ENCODE measurements around the gene MS4A10. TPM values are rescaled to one million over a fixed set of nuclear protein-coding genes. Genes with fewer than 3 reads are reported as not detected.

The MS4A10 gene
- total and polyA plus RNA-seq, 2 experiments from 2014 or later = not detected

DNA sequence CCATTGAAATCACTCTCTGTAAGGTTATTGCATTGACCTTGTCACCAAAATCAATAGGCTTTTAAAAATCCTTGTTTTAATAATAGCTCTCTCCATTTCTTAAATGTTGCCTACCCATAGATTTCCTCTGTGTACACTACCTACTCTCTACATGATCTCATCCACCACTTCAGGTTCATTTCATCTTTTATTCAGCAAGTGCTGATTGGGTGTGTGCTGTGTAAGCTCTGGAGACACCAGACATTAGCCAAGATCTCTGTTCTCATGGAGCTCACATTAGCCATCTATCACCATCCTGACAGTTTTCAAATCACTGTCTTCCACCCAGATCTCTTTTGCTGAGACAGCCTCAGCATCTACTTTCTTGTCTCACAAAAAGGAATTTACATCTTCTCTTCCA, 4.4 kb upstream of the MS4A10 start (continued):
- TF ChIP-seq, protein P1, sequence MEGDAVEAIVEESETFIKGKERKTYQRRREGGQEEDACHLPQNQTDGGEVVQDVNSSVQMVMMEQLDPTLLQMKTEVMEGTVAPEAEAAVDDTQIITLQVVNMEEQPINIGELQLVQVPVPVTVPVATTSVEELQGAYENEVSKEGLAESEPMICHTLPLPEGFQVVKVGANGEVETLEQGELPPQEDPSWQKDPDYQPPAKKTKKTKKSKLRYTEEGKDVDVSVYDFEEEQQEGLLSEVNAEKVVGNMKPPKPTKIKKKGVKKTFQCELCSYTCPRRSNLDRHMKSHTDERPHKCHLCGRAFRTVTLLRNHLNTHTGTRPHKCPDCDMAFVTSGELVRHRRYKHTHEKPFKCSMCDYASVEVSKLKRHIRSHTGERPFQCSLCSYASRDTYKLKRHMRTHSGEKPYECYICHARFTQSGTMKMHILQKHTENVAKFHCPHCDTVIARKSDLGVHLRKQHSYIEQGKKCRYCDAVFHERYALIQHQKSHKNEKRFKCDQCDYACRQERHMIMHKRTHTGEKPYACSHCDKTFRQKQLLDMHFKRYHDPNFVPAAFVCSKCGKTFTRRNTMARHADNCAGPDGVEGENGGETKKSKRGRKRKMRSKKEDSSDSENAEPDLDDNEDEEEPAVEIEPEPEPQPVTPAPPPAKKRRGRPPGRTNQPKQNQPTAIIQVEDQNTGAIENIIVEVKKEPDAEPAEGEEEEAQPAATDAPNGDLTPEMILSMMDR (conservative IDR thresholded peaks at IDR 0.05; ENCODE audit: low read depth in 2 of 2) = no peak
- TF ChIP-seq STAT1 (IDR thresholded peaks at IDR 0.05; ENCODE audit: unreplicated experiment) = no peak
- no peak for TF ChIP-seq EZH2 (IDR thresholded peaks at IDR 0.05; ENCODE audit: low read depth, unreplicated experiment)

DNA sequence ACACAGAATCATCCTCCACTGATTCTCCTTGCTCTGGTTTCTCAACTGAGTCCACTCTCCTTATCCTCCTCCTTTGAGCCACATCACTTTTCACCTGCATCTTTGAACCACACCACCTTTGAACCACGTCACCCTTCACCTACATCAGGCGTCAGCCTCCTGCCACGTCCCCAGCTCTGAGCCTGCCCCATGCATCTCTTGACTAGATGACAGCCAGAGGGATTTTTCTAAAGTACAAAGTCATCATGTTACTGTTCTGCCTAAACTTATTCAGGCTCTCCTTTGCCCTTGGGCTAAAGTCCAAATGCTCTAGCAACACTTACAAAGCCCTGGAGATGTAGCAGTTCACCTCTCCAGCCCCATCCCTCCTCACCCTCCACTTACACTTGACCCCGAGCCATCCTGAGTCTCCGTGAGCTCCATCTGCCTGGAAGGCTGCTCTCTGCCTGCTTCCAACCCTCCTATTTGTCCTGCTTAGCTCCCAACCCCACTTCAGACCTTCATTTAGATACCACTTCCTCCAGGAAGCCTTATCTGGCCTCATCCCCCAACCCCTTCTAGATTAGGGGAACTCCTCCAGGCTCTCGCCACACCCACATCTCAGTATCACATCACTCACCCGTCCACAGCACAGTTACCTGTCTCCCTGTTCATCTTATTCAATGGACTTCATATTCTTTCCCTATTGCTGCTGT, 3.7 kb upstream of the MS4A10 start:
- Histone ChIP-seq H3K79me2 (replicated peaks; ENCODE audit: insufficient read depth) (no peaks in the 10 kb centered on the region), H3F3A (replicated peaks; ENCODE audit: low read depth) (no peaks in the 10 kb centered on the region), H3K36me3 (ENCODE audit: insufficient read depth) (no peaks in the 10 kb centered on the region), H3K27me3 (ENCODE audit: insufficient read depth) (no peaks in the 10 kb centered on the region), H3K4me3 (no peak overlapping the region), H4K20me1 (replicated peaks; ENCODE audit: insufficient read depth) (no peaks in the 10 kb centered on the region), H3K4me1 (ENCODE audit: insufficient read depth) (no peaks in the 10 kb centered on the region), H2AFZ (no peak overlapping the region), H3K27ac (ENCODE audit: low read depth) (no peak overlapping the region), H3K9me2 (ENCODE audit: insufficient read depth) (peaks cover 4% of the 10 kb centered on the region; the same call in 1 of the 2 replicates), H3K4me2 (no peak overlapping the region)
- ATAC-seq = no peak
- no peaks in the 10 kb centered on the region; the same call in 2 of the 3 replicates for H3K9me3 Mint-ChIP-seq
- no peaks in the 10 kb centered on the region for H3K36me3 Mint-ChIP-seq (ENCODE audit: low read depth)
- H3K27me3 Mint-ChIP-seq (ENCODE audit: insufficient read depth, low read depth, poor library complexity) = no peaks in the 10 kb centered on the region
- DNase-seq (ENCODE audit: low spot score) = no peak
- no peak overlapping the region for H3K4me3 Mint-ChIP-seq
- no peak overlapping the region for H3K27ac Mint-ChIP-seq
- no peaks in the 10 kb centered on the region for H3K4me1 Mint-ChIP-seq
- TF ChIP-seq, protein P2, sequence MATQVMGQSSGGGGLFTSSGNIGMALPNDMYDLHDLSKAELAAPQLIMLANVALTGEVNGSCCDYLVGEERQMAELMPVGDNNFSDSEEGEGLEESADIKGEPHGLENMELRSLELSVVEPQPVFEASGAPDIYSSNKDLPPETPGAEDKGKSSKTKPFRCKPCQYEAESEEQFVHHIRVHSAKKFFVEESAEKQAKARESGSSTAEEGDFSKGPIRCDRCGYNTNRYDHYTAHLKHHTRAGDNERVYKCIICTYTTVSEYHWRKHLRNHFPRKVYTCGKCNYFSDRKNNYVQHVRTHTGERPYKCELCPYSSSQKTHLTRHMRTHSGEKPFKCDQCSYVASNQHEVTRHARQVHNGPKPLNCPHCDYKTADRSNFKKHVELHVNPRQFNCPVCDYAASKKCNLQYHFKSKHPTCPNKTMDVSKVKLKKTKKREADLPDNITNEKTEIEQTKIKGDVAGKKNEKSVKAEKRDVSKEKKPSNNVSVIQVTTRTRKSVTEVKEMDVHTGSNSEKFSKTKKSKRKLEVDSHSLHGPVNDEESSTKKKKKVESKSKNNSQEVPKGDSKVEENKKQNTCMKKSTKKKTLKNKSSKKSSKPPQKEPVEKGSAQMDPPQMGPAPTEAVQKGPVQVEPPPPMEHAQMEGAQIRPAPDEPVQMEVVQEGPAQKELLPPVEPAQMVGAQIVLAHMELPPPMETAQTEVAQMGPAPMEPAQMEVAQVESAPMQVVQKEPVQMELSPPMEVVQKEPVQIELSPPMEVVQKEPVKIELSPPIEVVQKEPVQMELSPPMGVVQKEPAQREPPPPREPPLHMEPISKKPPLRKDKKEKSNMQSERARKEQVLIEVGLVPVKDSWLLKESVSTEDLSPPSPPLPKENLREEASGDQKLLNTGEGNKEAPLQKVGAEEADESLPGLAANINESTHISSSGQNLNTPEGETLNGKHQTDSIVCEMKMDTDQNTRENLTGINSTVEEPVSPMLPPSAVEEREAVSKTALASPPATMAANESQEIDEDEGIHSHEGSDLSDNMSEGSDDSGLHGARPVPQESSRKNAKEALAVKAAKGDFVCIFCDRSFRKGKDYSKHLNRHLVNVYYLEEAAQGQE (IDR thresholded peaks at IDR 0.05; ENCODE audit: unreplicated experiment) = no peak
- TF ChIP-seq STAT1 (IDR thresholded peaks at IDR 0.05; ENCODE audit: unreplicated experiment) (no peak), NANOG (IDR thresholded peaks at IDR 0.05; ENCODE audit: borderline replicate concordance) (no peak), CREB1 (CRISPR knock-in tag; IDR thresholded peaks at IDR 0.05; ENCODE audit: low read depth) (no peak), JUNB (IDR thresholded peaks at IDR 0.05; ENCODE audit: unreplicated experiment) (no peak), ZNF114 (CRISPR knock-in tag; IDR thresholded peaks at IDR 0.05) (no peak), EZH2 (IDR thresholded peaks at IDR 0.05; ENCODE audit: low read depth, unreplicated experiment) (no peak), ZNF331 (CRISPR knock-in tag; IDR thresholded peaks at IDR 0.05; ENCODE audit: low read depth) (no peak), EZH2phosphoT487 (IDR thresholded peaks at IDR 0.05; ENCODE audit: unreplicated experiment) (no peak)
- TF ChIP-seq, protein P3, sequence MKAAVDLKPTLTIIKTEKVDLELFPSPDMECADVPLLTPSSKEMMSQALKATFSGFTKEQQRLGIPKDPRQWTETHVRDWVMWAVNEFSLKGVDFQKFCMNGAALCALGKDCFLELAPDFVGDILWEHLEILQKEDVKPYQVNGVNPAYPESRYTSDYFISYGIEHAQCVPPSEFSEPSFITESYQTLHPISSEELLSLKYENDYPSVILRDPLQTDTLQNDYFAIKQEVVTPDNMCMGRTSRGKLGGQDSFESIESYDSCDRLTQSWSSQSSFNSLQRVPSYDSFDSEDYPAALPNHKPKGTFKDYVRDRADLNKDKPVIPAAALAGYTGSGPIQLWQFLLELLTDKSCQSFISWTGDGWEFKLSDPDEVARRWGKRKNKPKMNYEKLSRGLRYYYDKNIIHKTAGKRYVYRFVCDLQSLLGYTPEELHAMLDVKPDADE (IDR thresholded peaks at IDR 0.05) = no peak
- TF ChIP-seq, protein P1 (conservative IDR thresholded peaks at IDR 0.05; ENCODE audit: low read depth in 2 of 2) = no peak

Measured in GM23338 (cell line).